SU-DHL-6 (cell line): ENCODE results near the gene RDH16.
A peak's percentile ranks its signal among the peaks of the same experiment; 100 is the strongest.

Source experiments
- H2AFZ ChIP-seq: fragments of 200-600 bp; sonication (generic); 2 replicates; pipeline ENCODE4 v1.6.1; 2014; ENCODE audit warnings: low read depth, mild to moderate bottlenecking, moderate library complexity, mixed read lengths, antibody characterized with exemption, low read length; ENCODE audit not compliant: severe bottlenecking
- H3F3A ChIP-seq: fragments of 200-600 bp; shearing (Covaris generic); 2 replicates; pipeline ENCODE4 v1.6.0; 2016; ENCODE audit warnings: antibody characterized with exemption, mild to moderate bottlenecking; ENCODE audit not compliant: insufficient read depth
- H3K27ac ChIP-seq: fragments of 200-600 bp; sonication (generic); 2 replicates; pipeline ENCODE4 v1.5.1; 2016; ENCODE audit warnings: low read depth, mild to moderate bottlenecking, low read length, moderate library complexity, mixed read lengths
- H3K27me3 ChIP-seq: fragments of 200-600 bp; sonication (generic), shearing (Covaris generic); 2 replicates; pipeline ENCODE4 v1.6.0; 2014; ENCODE audit warnings: mild to moderate bottlenecking, low read length
- H3K36me3 ChIP-seq: fragments of 200-600 bp; sonication (generic); 2 replicates; pipeline ENCODE4 v1.6.1; 2014; ENCODE audit warnings: mild to moderate bottlenecking, low read length, mixed read lengths
- H3K4me2 ChIP-seq: fragments of 300-600, 200-600 bp; shearing (Covaris generic), sonication (generic); 2 replicates; pipeline ENCODE4 v1.6.0; 2014; ENCODE audit warnings: low read length, low read depth, mild to moderate bottlenecking; ENCODE audit not compliant: poor library complexity, severe bottlenecking
- H3K4me3 ChIP-seq: fragments of 200-600 bp; sonication (generic); 2 replicates; pipeline ENCODE4 v1.5.1; 2014; ENCODE audit warnings: antibody characterized with exemption, low read length, mild to moderate bottlenecking, mixed read lengths; ENCODE audit not compliant: insufficient read depth, poor library complexity, severe bottlenecking
- H3K79me2 ChIP-seq: fragments of 200-600 bp; sonication (generic); 2 replicates; pipeline ENCODE4 v1.6.1; 2014; ENCODE audit warnings: mild to moderate bottlenecking, low read length, moderate library complexity; ENCODE audit not compliant: insufficient read depth
- H3K9ac ChIP-seq: fragments of 200-600 bp; sonication (generic); 2 replicates; pipeline ENCODE4 v1.7.0; 2014; ENCODE audit warnings: mild to moderate bottlenecking, low read length
- H3K9me2 ChIP-seq: fragments of 200-600 bp; sonication (generic); replicated peaks from 2 replicates; pipeline ENCODE4 v1.6.1; 2014; ENCODE audit warnings: low read length; ENCODE audit not compliant: insufficient read depth
- H3K9me3 ChIP-seq: fragments of 200-600 bp; sonication (generic); 2 replicates; pipeline ENCODE4 v1.6.1; 2014; ENCODE audit warnings: low read length, mixed read lengths; ENCODE audit not compliant: insufficient read depth
- H4K20me1 ChIP-seq: fragments of 200-600 bp; sonication (generic); 2 replicates; pipeline ENCODE4 v1.6.1; 2014; ENCODE audit warnings: low read depth, mild to moderate bottlenecking, antibody characterized with exemption, low read length, moderate library complexity, mixed read lengths
- EZH2phosphoT487 ChIP-seq: fragments of 200-600 bp; sonication (generic), shearing (Covaris generic); conservative IDR thresholded peaks from 2 replicates; pipeline ENCODE4 v1.6.1; 2018; ENCODE audit warnings: mild to moderate bottlenecking, antibody characterized with exemption, low read length, moderate library complexity, mixed read lengths
- TF ChIP-seq, protein P1 (sequence below): fragments of 200-600 bp; sonication (generic); IDR thresholded peaks from one replicate; pipeline ENCODE4 v1.5.1; 2017; ENCODE audit warnings: antibody characterized with exemption, mild to moderate bottlenecking, low read length, moderate library complexity; ENCODE audit not compliant: insufficient read depth, poor library complexity, severe bottlenecking

Gene RDH16

DNA sequence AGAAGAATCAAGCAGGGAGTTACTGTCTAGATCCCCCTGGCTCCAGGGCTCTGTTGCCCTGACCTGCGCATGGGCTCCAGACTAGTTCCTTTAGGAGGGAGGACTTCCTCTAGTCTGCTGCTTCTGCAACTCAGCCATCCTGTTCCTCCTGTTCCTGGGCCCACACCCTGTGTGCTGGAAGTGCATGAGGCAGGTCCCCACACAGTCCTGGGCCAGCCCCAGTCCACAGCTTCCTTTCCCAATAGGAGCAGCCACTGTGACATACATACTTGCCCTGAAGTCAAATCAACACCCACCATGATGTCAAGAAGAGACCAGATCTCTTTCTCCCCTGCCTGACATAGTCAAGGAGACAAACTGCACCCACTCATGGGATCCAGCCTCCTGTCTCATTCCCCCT lies 24.5 kb downstream of the RDH16 start:
- H3K4me3 ChIP-seq = no peak overlapping the region
- H4K20me1 ChIP-seq = no peaks in the 10 kb centered on the region
- no peak overlapping the region for H3K27ac ChIP-seq
- no peaks in the 10 kb centered on the region for H3K79me2 ChIP-seq
- no peaks in the 10 kb centered on the region for H3K36me3 ChIP-seq
- H3K9ac ChIP-seq = no peak overlapping the region
- TF ChIP-seq, protein P1, sequence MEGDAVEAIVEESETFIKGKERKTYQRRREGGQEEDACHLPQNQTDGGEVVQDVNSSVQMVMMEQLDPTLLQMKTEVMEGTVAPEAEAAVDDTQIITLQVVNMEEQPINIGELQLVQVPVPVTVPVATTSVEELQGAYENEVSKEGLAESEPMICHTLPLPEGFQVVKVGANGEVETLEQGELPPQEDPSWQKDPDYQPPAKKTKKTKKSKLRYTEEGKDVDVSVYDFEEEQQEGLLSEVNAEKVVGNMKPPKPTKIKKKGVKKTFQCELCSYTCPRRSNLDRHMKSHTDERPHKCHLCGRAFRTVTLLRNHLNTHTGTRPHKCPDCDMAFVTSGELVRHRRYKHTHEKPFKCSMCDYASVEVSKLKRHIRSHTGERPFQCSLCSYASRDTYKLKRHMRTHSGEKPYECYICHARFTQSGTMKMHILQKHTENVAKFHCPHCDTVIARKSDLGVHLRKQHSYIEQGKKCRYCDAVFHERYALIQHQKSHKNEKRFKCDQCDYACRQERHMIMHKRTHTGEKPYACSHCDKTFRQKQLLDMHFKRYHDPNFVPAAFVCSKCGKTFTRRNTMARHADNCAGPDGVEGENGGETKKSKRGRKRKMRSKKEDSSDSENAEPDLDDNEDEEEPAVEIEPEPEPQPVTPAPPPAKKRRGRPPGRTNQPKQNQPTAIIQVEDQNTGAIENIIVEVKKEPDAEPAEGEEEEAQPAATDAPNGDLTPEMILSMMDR = no peak
- no peak for TF ChIP-seq EZH2phosphoT487
- H3F3A ChIP-seq = no peaks in the 10 kb centered on the region
- no peaks in the 10 kb centered on the region for H3K9me2 ChIP-seq
- H3K4me2 ChIP-seq = no peak overlapping the region
- H3K27me3 ChIP-seq = no peaks in the 10 kb centered on the region
- H2AFZ ChIP-seq = no peak overlapping the region
- H3K9me3 ChIP-seq = no peaks in the 10 kb centered on the region

DNA sequence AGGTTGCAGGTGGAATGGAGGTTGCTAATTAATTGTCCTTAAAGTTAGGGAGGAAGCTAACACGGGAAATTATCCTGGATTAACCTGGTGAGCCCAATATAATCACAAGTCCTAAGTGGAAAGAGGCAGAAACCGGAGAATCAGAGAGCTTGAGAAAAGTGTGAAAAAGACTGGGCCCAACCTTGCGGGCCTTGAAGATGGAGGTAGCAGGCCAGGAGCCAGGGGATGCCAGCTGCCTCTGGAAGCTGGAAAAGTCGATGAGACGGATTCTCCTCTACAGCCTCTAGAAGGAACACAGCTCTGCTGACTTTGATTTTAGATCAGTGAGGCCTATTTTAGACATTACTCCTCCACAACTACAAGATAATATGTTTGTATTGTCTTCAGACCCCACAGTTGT lies 25.3 kb downstream of the RDH16 start:
- no peaks in the 10 kb centered on the region for H4K20me1 ChIP-seq
- no peaks in the 10 kb centered on the region for H3K9me3 ChIP-seq
- H3K79me2 ChIP-seq = no peaks in the 10 kb centered on the region
- TF ChIP-seq EZH2phosphoT487 = no peak
- TF ChIP-seq, protein P1 = no peak
- H3K9ac ChIP-seq = no peak overlapping the region
- peak overlapping the region; percentile 99 for H2AFZ ChIP-seq
- no peaks in the 10 kb centered on the region for H3K27me3 ChIP-seq
- H3K27ac ChIP-seq = no peak overlapping the region
- no peaks in the 10 kb centered on the region for H3K36me3 ChIP-seq
- H3K9me2 ChIP-seq = no peaks in the 10 kb centered on the region
- no peak overlapping the region for H3K4me2 ChIP-seq
- no peaks in the 10 kb centered on the region for H3F3A ChIP-seq
- no peak overlapping the region for H3K4me3 ChIP-seq

DNA sequence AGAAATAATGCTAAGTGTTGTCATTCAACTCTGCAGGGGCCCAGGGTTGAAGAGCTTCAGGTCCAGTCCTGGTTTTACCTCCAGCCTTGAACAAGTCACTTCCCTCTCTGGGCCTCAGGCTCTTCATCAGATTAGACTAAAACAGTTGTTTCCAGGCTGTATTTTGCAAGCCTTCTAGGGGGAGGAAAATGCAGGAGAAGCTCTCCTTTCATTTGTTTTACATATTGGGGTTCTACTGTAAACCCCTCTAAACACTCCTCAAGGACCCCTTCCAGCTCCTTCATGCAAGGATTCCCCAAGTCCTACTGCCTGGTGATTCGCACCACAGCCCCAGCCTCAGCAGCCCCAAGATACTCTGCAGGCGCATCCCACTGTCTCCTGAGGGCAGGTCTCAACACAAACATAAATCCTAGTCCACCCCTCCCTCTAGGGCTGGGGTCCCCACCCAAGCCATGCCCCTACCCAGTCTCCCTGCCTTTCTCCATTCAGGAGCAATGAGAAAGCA lies 25.9 kb downstream of the RDH16 start:
- Histone ChIP-seq H3K9me2 (no peaks in the 10 kb centered on the region), H3K27ac (no peak overlapping the region), H2AFZ (peak overlapping the region; percentile 99), H3K9me3 (no peaks in the 10 kb centered on the region), H3K4me2 (peak overlapping the region; percentile 50), H4K20me1 (no peaks in the 10 kb centered on the region), H3K79me2 (no peaks in the 10 kb centered on the region), H3K27me3 (no peaks in the 10 kb centered on the region), H3F3A (no peaks in the 10 kb centered on the region), H3K36me3 (no peaks in the 10 kb centered on the region), H3K4me3 (no peak overlapping the region), H3K9ac (peak overlapping the region; percentile 39)
- TF ChIP-seq EZH2phosphoT487 = no peak
- TF ChIP-seq, protein P1 = no peak
